NT2/D1 (cell line): Measurements from ENCODE around the gene AMIGO3.
"Not testable (repeated sequence)": the region's sequence is repeated elsewhere in the genome, so short reads cannot be mapped to it uniquely, and the experiment has no call there.

ENCODE experiments used
- DNase-seq: peaks from one replicate; pipeline ENCODE4 v3.0.0-alpha.2; 2011; ENCODE audit warnings: low read depth, low spot score
- H3K27me3 ChIP-seq: 2 replicates; pipeline ENCODE4 v1.6.0; 2011; ENCODE audit warnings: mild to moderate bottlenecking; ENCODE audit not compliant: insufficient read length, insufficient read depth
- H3K36me3 ChIP-seq: 2 replicates; pipeline ENCODE4 v1.6.1; 2011; ENCODE audit warnings: mild to moderate bottlenecking, low read length, mixed read lengths; ENCODE audit not compliant: insufficient read depth, insufficient read length
- H3K4me1 ChIP-seq: 2 replicates; pipeline ENCODE4 v1.5.1; 2011; ENCODE audit not compliant: insufficient read depth, insufficient read length
- H3K4me3 ChIP-seq: 2 replicates; pipeline ENCODE4 v1.5.1; 2011; ENCODE audit warnings: low read depth; ENCODE audit not compliant: insufficient read length
- H3K9ac ChIP-seq: 2 replicates; pipeline ENCODE4 v1.6.0; 2011; ENCODE audit warnings: low read depth; ENCODE audit not compliant: insufficient read length
- H3K9me3 ChIP-seq: 2 replicates; pipeline ENCODE4 v1.5.1; 2011; ENCODE audit warnings: mild to moderate bottlenecking, low read length; ENCODE audit not compliant: insufficient read depth
- SUZ12 ChIP-seq: IDR thresholded peaks from 2 replicates; pipeline ENCODE4 v1.6.1; 2011; ENCODE audit not compliant: insufficient read length, insufficient read depth; ENCODE audit errors: extremely low read depth
- YY1 ChIP-seq: IDR thresholded peaks from 2 replicates; pipeline ENCODE4 v1.6.1; 2011; ENCODE audit not compliant: insufficient read length, insufficient read depth
- ZNF274 ChIP-seq: IDR thresholded peaks from 2 replicates; pipeline ENCODE4 v1.6.1; 2011; ENCODE audit warnings: mild to moderate bottlenecking, low read depth, low read length

AMIGO3 gene

GRCh38 chr3:49751501-49751900, 32.0 kb upstream of the AMIGO3 start:
- TF ChIP-seq YY1 (no peak), ZNF274 (no peak), SUZ12 (no peak)
- DNase-seq, result no peak
- Histone ChIP-seq H3K9ac (no peak overlapping the region), H3K36me3 (peaks cover 12% of the 10 kb centered on the region), H3K27me3 (no peaks in the 10 kb centered on the region), H3K4me1 (no peaks in the 10 kb centered on the region), H3K9me3 (no peaks in the 10 kb centered on the region), H3K4me3 (no peak overlapping the region)

- TF ChIP-seq SUZ12 (no peak), YY1 (no peak), ZNF274 (no peak)
- H3K27me3 ChIP-seq, result no peaks in the 10 kb centered on the region
- H3K4me3 ChIP-seq, result no peak overlapping the region
- DNase-seq, result no peak
- H3K9ac ChIP-seq, result no peak overlapping the region
- no peaks in the 10 kb centered on the region for H3K9me3 ChIP-seq
- H3K36me3 ChIP-seq, result peaks cover 12% of the 10 kb centered on the region
- no peaks in the 10 kb centered on the region for H3K4me1 ChIP-seq
These were observed 30.6 kb upstream of the AMIGO3 start for GRCh38 chr3:49750056-49750455.

GRCh38 chr3:49748874-49749273, 29.4 kb upstream of the AMIGO3 start:
- not testable (repeated sequence) for H3K4me1 ChIP-seq, H3K9ac ChIP-seq, H3K27me3 ChIP-seq, DNase-seq, H3K9me3 ChIP-seq, H3K4me3 ChIP-seq
- H3K36me3 ChIP-seq, result peaks cover 12% of the 10 kb centered on the region

DNA sequence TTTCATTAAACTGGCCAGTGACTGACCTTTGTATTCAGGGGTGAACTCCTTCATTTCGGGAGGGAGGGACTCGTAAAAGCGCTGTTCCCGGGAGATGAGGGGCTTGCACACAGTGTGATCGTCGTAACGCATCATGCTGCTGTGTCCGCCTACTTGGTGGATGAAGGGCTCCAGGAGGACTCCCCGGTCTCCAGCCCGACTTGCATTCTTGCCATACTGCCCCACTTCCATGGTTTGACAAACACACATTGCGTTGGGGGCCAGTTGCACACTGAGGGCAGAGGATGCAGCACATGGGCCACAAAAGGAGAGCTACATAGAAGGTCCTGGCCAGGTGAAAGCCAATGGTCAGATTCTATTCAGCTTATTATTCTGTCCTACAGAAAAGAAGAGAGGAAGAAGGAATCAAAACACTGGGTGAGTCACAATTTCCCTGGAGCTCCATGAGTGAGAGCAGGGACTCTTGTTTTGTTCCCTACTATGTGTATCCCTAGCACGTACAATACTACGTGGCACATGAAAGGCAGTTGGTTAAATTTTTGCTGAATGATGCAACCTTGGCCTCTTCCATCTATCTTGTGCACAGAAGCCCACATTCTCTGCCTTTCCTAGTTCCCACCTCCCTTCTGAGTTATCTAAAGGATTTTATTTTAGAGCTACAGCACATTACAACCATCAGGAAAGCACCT, 28.5 kb upstream of the AMIGO3 start:
- Histone ChIP-seq H3K36me3 (peaks cover 18% of the 10 kb centered on the region), H3K27me3 (no peaks in the 10 kb centered on the region), H3K9me3 (no peaks in the 10 kb centered on the region), H3K4me1 (no peaks in the 10 kb centered on the region), H3K4me3 (no peak overlapping the region), H3K9ac (no peak overlapping the region)
- TF ChIP-seq ZNF274 (no peak), SUZ12 (no peak), YY1 (no peak)
- no peak for DNase-seq

DNA sequence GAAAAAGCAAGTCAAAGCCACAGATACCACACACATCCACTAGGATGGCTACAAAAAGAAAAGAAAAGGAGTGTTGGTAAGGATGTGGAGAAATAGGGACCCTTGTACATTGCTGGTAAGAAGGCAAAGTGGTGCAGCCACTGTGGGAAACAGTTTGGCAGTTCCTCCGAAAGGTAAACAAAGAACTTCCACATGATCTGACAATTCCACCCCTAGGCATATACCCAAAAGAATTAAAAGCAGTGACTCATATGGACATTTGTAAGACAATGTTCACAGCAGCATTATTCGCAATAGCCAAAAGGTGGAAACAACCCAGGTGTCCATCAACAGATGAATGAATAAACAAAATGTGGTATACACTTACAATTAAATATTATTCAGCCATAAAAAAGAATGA, 26.5 kb upstream of the AMIGO3 start:
- no peak for DNase-seq
- no peaks in the 10 kb centered on the region for H3K27me3 ChIP-seq

GRCh38 chr3:49740427-49740826, 20.9 kb upstream of the AMIGO3 start:
- Histone ChIP-seq H3K27me3 (no peaks in the 10 kb centered on the region), H3K9me3 (no peaks in the 10 kb centered on the region), H3K9ac (no peak overlapping the region), H3K36me3 (peaks cover 51% of the 10 kb centered on the region), H3K4me1 (no peaks in the 10 kb centered on the region), H3K4me3 (no peak overlapping the region)
- TF ChIP-seq SUZ12 (no peak), ZNF274 (no peak), YY1 (no peak)
- no peak for DNase-seq

More for the DNA sequence above, 26.5 kb upstream of the AMIGO3 start:
- no peaks in the 10 kb centered on the region for H3K4me1 ChIP-seq
- H3K9me3 ChIP-seq, result no peaks in the 10 kb centered on the region
- H3K36me3 ChIP-seq, result peaks cover 29% of the 10 kb centered on the region
- H3K9ac ChIP-seq, result no peak overlapping the region
- no peak overlapping the region for H3K4me3 ChIP-seq
- no peak for TF ChIP-seq SUZ12
- no peak for TF ChIP-seq ZNF274
- no peak for TF ChIP-seq YY1

- peaks cover 69% of the 10 kb centered on the region for H3K36me3 ChIP-seq
- H3K9me3 ChIP-seq, result no peaks in the 10 kb centered on the region
- TF ChIP-seq SUZ12, result no peak
- no peak for DNase-seq
- no peak overlapping the region for H3K9ac ChIP-seq
- no peaks in the 10 kb centered on the region for H3K4me1 ChIP-seq
- H3K4me3 ChIP-seq, result no peak overlapping the region
- H3K27me3 ChIP-seq, result no peaks in the 10 kb centered on the region
These were observed 18.7 kb upstream of the AMIGO3 start for GRCh38 chr3:49738067-49738713.
